HG03025 (cell line): ENCODE data around the gene ORC5.

Experiments
- ATAC-seq: cut with Tn5 transposase; IDR thresholded peaks from one replicate; pipeline ENCODE4 v1.9.1; 2021; ENCODE audit warnings: mild to moderate bottlenecking, moderate library complexity; ENCODE audit not compliant: unreplicated experiment, low FRiP score

The ORC5 gene

DNA sequence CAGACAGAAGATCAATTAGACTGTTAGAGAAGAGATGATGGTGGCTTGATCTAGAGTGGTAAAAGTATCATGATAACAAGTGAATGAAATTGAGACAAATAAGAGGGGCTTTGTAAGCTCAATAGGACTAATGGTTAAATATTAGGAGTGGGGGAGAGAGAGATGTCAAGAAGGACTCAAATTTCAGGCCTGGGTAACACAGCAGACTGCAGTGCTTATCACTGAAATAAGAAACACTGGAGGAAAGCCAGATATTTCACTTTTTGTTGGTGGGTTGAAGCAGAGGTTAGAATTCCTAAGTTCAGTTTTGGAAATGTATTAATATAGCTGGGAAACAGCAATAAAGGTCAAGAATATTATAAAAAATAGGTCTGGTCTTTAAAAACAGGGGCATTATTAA lies 74.6 kb downstream of the ORC5 start:
- ATAC-seq = no peak

DNA sequence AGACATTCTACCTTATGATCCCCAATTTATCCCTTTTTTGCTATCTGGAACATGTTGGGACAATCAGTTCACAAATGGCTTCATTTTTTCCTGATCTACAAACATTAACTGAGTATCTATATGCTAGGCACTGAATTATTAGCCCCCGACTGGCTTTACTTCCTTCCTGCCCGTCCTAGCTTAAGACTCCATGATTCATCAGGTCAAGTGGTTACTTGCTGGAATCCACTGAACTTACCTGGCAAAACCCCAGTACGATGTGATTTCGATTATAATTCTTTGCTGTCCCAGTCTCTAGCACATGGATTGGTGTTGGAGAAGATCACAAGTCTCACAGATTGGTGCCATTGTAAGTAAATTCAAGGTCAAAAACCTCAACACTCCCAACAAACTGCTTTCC lies 77.1 kb downstream of the ORC5 start:
- no peak for ATAC-seq

DNA sequence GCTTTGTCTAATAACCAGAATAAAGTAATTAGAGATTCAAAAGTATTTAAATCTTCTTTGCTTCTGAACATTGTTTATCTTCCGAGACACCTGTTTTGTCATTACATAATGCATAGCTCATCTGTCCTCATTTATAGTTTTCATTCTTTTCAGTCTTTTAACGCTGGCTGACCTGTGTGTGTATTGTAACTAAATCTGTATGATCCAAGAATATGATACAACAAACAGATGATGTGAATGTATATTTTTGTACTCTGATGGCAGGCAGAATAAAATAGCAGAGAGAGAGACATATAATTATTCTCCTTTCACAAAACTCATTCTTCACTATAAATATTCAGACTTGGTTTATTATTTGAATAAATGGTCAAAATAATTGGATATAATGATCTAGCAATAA lies 80.6 kb downstream of the ORC5 start:
- ATAC-seq = no peak

DNA sequence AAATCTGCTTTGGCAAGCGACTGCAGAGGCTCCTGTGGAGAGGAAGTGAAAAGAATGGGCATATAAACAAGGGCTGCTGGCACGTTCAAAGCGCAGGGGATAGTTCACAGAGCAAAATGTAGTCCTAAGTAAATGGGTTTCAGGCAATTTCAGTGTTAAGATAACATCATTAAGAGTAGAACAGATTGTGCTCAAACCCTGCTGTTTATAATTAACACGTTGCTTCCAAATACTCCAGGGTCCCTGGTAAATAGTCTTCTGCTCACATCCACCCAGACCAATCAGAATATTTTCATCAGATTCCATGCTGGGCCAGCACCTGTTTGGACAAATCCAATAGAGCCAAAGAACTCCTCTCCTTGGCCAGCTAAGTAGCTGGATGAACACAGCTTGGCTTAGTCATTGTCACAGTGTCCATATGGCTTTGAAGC lies 81.4 kb downstream of the ORC5 start:
- ATAC-seq = no peak

DNA sequence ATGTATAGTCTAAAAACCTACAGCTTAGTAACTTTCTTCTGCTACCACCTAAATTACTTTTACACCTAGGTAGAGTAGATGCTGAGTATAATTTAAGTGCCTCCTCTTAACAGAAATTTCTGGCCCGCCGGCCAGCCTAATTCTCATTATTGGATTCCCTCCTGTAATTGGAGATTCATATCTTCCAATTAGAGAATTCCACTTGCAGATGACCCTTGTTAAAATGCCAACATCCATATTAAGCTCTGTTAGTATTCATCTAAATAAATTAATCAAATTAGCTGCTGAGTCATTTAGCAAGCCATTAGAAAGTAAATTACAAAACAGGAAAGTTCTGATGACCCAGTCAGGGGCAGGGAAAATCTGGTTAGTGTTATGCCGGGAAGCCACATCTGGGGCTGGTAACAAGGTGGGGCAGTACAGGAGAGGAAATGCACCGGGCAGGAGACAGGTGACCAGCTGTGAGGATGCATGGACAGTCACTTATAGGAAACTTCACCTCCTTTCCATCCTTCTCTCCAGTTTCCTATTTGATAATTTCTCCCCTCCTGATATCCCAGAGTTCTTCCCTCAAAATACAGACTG lies 82.8 kb downstream of the ORC5 start:
- ATAC-seq = no peak

DNA sequence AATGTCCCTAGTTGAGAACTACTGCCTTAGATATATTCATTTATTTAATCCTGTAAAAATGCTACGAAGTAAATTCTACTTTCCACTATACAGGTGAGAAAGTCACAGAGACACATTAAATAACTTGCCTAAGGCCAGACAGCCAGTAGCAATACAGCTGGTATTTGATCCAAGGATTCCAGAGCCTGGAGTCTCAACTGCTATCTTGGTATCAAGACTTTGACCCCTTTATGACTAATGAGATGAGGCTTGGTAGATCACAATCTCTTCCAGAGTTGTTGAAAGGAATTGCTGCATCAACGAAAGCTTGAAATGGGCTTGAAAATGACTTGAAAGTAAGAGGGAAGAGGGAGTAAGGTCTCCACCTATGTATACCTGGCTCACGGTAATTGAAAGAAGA lies 83.3 kb downstream of the ORC5 start:
- no peak for ATAC-seq

DNA sequence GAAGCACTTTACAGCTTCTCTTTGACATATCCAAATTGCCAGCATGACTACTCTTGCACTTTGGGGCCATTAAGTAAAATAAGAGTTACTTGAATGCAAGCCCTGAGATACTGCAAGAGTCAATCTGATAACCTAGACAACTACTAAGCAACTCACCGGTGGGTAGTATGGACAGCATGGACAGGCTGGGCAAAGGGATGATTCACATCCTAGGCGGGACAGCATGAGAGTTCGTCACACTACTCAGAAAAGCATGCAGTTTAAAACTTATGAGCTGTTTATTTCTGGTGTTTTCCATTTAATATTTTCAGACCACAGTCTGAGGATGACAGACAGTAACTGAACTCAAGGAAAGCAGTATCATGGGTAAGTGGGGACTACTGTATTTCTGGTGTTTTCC lies 84.0 kb downstream of the ORC5 start:
- no peak for ATAC-seq

DNA sequence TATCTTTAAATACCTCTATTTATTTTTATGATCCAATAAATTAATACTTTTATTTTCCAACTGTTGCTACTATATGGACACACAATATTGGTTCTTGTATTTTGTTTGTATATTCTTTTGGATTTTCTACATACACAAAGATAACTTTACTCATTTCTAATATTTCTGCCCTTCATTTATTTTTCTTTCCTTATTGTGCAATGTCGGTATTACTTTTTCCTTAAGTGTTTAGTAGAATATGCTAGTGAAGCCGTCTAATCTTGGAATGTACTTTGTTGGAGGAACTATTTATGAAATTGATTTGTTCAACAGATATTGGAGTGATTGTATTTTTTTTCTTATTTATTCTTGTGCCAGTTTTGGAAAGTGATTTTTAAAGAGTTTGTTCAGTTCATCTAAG lies 94.0 kb downstream of the ORC5 start:
- ATAC-seq = no peak

DNA sequence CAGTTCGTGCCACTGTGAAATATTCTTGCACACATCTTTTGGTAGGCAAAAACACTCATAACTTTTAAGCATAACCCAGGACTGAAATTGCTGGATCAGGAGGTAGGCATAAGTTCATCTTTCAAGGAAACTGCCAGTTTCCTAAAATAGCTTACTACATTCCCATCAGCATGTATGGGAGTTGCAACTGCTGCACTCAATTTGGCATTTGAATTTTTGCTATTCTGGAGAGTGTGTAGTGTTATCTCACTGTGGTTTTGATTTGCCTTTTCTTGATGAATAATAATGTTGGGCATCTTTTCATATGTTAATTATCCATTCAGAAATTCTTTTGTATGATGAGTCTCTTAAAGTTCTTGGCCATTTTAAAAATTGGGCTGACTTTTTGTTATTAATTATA lies 95.2 kb downstream of the ORC5 start:
- no peak for ATAC-seq

DNA sequence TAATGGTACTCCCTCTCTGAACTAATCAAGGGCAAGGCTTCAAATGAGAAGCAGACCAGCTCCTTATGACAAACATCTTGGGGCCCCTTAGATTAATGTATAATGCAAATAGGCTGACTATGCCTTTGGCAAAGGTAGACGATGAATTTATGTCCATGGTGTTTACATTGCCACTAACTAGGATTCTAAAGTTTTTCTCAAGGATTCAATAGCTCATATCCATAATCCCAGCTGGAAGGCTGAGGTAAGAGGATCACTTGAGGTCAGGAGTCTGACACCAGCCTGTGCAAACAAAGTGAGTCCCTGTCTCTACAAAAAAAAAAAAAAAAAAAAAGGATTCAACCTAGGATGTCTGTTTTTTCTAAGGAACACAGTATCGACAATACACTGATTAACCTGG lies 96.5 kb downstream of the ORC5 start:
- ATAC-seq = no peak

DNA sequence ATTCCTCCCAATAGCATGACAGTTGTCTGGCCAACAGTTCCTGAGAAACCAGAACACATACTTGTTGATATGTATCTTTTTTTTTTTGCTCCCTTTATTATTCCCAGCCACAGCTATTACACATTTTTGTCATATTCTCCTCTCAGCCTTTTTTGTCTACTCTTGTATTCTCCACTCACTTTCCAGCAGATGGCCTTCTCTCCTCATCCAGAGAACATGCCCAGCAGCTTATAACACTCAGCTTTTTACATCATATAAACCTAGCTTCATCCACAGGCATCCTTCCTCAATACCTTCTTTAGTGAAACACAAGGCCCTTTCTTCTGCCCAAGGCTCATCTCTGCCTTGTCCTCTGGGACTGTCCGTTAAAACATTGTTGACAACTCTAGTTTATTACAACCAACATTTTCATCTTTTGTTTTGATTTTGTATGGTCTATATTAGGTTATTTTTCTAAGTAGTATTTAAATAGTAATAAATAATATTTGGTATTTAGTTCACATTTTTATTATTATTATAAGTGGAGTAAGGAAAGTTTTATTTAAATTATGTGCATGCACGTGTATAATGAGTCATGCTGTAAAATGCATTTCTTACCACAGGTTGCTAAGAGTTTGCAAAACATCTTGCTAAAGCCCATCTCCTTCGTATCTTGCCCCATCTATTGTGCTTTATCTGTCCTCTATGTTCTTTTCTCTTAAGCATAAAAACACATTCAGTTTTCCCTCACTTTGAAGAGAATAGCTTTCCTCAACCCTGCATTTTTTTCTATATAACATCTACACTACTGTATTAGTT lies 101.5 kb downstream of the ORC5 start:
- ATAC-seq = no peak

DNA sequence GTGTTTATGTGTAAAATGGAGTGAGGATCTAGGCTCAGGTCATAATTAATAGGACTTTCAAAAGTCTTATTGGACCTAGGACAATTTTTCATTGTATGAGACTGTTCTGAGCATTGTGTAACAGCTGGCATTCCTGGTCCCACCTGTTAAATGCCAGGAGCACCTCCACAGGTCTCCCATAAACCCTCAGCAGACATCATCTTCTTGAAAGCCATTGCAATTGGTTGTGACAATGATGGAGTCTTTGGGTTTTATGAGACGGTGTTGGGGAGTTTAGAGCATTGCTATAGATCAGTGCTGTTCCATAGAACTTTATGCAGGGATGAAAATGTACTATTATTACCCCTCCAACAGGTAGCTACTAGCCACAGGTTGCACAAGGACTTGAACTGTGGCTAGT lies 108.9 kb downstream of the ORC5 start:
- ATAC-seq = no peak

DNA sequence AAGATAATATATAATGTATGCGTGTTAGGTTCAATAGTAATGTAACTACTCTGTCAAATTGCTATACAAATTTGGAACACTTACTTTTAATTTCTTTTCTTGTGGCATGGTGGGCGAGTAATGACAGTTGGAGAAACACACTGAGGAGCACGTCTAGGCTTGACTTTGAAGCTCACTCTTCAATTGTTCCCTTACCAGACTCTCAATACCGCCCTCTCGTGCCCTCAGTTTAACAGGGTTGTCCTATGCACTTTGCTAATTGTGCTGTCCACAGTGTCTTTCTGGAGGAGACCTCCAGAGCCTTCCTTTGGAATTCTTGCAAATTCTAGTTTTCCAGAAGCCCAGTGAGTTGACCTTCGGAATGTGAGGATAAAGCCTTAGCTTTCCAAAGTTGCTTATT lies 111.1 kb downstream of the ORC5 start:
- no peak for ATAC-seq

DNA sequence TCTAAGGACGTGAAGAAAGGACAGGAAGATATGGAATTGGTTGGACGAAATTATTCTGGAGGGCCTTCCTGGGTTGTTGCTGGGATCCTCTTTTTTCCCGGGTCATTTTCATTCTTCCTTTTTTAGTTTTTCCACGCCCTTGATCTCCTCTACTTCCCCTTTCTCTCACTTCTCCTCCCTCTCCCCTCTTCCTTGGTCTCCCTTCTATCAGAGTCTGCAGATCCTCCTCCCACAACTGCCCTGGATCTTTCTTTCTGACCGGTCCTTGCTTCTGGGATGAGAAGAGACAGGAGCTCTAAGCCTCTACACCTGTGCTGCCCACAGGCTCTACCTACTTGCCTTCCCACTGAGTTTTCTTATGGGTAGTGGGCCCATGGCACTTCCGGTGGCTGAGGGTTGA lies 114.7 kb downstream of the ORC5 start:
- no peak for ATAC-seq

DNA sequence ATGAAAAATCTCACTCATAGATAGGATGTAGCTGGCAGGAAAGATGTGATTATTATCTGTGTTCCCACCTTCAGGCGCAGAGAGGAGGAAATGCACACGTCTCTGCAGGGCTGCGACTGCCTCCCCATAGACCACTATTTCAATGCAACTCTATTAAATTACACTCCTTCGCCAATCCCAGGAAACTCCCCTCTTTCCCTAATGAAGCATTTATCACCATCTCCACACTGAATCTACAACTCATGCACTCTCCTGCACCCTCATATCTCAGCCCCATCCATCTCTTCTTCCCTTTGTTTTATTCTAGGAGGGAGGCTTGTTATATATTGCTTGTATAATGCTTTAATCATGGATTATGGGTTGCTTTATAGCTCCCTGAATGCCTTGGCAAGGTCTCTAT lies 116.6 kb downstream of the ORC5 start:
- ATAC-seq = no peak

DNA sequence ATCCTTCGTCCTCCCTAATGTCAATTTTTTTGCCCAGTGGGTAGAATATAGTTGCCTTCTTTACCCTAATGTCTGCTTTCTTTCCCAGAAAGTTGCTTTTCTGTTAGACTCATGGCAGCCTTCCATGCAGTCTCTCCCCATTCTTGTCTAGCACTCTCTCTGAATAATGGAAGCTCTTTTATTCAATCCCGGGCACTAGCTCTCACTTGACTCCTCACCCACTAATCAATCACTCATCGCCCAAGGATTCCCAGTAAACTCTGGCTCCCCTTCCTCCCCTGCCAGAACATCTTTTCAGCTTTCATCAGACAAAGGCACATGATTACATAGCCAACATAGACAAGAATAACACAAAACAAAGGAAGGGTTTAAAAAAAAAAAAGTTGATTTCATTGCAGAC lies 118.2 kb downstream of the ORC5 start:
- ATAC-seq = no peak

DNA sequence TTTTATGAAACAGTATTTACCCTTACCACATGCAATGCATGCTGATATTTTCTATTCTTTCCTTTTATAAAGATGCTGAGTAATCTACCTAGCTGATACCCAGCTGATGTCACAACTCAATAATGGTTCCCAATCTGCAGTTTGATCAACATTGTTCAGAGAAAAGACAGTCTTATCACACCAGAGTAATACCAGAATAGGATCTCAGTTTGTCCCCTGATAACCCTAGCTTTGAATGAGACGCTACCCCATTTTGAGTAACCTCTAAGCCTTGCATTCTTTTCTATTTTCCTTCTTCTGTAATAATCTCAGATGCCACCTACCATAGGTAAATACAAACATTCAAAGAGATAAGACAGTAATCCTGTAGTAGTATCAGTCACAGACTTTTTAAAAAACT lies 118.8 kb downstream of the ORC5 start:
- no peak for ATAC-seq
